GM21529 (cell line): Measurements from ENCODE around the gene COL24A1.

Experiments
- ATAC-seq: cut with Tn5 transposase; IDR thresholded peaks from one replicate; pipeline ENCODE4 v1.9.1; 2021; ENCODE audit not compliant: unreplicated experiment

Gene COL24A1

DNA sequence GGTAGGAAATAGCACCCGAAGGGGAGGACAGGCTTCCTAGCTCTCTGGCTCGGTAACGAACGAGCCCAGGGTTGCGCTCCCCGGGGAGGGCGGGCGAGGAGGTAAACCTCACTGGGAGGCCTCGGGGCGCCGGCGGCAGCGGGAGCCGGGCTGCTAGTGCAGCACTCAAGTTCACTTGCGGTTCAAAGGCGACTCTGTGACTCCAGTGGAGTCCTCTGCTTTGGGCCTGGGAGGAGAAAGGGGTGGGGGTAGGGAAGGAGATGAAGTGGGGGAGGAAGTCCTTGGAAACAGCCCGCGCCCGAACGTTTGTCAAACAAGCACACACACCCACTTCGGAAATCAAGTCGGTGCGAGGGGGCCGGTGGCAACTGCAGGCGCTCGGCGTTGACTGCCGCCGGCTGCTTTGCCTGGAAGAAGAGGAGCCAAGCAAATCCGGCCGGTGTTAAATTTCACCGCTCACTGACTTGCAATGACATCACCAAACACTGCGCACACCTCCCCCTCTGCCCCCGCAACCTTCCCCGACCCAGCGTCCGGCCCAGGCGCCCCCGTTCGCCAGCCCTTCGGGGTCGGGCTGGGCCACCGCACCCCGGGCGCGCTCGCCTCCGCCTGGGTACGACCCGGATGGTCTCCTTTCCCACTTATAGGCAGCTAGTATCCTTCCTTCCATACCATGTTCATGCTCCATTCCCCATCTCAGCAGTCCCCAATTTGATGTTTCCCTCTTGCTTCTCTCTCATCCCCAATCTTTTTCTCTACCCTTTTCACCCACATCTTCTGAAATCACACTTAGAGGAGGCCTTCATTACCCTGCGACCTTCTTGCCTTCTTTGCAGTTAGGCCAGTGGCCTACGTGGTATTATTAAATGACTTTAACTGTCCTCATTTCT lies at the start of gene COL24A1:
Gene COL24A1, minus strand, starts transcription at position 207 of the 890 bp plus-strand sequence. CDS start 376 bp downstream, outside the sequence.
- no peak for ATAC-seq

- no peak for ATAC-seq
Observed at GRCh38 chr1:86205741-86206140, 49.2 kb upstream of the COL24A1 start.

DNA sequence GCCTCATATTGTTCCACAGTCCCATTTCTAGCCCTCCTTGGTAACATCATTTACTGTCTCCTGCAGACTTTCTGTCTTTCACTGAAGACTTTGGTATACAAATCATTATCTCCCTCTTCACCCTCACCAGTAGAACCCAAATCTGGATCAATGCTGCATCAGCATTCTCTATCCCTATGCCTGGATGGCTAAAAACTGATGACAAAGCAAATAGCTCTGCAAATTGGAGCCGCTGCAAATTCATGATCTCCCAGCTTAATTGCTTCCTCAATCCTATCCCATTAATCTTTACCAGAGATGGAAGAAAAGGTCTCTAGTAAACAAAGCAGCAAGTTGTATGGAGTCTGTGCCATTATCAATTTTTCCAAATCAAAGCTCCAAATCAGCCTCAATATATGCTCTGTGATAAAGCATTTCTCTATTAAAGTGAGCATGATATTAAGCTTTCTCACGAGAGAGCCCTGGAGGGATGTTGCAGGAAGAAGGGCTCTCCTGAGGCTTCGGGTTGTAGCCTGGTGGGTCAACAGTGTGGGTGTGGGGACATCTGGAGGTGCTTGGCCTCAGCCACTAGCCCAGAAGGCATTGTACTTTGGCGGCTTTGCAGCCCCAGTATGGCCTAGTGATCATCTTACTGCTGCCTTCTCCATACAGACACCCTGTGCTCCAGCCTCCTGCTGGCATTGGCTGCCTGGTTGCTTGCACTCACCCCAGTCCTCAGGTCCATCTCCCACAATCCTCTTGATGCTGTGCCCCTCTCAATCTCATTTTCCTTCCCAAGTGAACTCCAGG lies 46.2 kb upstream of the COL24A1 start:
- no peak for ATAC-seq

GRCh38 chr1:86201311-86201710 lies 44.7 kb upstream of the COL24A1 start:
- no peak for ATAC-seq

DNA sequence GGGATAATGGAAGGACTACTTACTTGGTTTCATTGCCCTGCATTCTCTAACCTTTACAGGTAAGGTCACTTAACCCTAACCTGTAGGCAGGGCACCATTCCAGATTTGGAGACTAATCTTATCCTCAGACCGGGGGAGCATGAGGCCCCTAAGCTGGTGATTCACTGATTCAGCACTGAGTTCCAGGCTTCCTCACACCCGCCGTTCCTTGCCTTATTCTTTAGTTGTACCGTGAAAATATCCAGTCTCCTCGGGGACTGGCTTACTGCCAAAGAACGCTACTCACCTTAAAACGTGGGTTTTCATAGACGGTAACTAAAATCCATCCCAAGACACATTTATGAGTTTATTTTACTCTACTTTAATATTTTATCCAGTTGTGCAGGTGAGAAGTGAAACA lies 44.3 kb upstream of the COL24A1 start:
- no peak for ATAC-seq

DNA sequence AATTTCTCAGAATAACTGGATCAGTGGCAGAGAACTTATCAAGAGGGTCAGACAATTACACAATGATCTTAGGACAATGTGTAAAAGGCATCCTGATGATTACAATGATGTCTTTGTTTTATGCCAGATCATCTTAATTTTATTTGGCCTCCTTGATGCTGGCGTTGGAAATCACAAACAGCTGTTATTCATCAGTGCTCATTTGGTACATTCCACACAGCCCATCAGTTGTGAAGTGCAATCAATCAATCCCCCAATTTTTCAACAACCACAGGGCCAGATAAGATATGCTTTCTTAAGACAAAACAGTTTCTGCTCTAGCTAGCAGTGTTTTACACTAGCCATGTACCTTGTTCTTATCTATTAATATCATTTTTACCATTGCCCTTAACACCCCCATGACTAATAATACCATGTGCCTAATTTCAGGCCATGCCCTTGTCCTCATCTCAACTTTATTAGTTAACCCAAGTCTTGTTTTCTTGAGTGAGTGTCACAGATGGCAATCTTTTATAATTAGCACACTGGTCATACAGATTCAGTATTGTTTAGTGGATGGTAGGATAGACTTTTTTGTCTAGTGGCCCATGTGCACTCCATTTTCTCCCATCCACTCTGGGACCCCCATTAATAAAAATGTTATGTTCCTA lies 40.8 kb upstream of the COL24A1 start:
- ATAC-seq = no peak

- ATAC-seq = no peak
Observed at GRCh38 chr1:86195281-86195680, 38.7 kb upstream of the COL24A1 start.

DNA sequence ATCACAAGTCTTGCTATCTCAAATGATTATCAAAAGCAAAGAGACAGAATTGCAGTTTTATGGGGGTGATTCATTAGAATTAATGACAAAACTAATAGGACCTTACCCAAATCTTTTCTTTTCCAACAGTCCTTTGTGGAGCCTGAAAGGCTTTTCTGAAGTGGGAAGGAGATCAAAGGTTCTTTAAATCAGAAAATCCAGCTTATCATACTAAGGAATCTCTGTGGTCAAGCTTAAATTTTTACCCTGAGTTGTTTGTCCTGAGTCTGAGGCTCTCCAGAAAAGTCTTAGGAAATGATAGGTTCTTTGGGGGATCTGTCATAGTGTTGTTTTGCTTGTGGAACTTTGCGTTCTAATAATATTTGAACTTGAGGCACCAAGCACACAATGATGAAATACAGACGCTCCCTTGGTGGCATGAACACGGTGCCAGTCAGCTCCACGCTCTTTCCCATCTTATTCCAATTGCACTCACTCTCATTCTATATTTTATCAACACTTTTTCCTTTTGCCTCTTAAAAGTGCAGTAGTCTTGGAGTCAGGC lies 38.0 kb upstream of the COL24A1 start:
- ATAC-seq = no peak

- ATAC-seq = no peak
Observed at GRCh38 chr1:86192417-86192816, 35.8 kb upstream of the COL24A1 start.

- no peak for ATAC-seq
Observed at GRCh38 chr1:86191958-86192357, 35.4 kb upstream of the COL24A1 start.

- no peak for ATAC-seq
Observed at GRCh38 chr1:86190873-86191272, 34.3 kb upstream of the COL24A1 start.

- no peak for ATAC-seq
Observed at GRCh38 chr1:86184426-86184825, 27.9 kb upstream of the COL24A1 start.

GRCh38 chr1:86183810-86184209 lies 27.2 kb upstream of the COL24A1 start:
- no peak for ATAC-seq

DNA sequence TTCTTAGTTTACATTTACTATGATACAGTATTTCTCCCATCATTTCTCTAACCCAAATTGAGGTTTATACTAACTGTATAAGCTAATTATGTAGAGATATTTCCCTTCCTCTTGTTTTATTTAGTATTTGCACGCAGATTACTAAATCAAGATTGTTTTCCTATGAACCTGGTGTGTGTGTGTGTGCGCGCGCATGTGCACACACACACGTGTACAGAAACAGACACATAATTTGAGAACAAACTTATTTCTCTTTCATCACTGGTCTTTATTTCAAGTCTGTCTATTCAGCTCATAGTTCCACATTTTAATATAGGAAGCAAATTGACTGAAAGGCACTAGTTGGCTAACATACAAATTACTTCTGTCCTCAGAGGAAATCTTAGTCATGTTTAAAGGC lies 19.7 kb upstream of the COL24A1 start:
- no peak for ATAC-seq

DNA sequence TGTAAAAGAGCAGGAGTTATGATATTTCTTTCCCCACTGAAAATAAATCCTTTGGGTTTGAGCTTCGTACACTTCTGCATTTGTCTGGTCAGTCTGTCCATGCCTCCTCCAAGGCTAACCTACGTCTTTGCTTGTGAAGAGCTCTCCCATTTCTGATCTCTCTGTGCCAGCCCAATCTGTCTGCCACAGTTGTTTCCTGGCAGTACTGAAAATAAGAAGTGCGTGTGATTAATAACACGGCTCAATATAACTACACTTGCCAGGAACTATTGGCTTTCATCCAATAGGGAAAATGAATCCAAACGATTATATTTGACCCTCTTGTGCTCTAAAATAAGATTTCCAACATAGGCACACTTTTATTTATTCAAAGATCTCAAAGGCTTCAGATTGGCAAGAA lies 19.2 kb upstream of the COL24A1 start:
- no peak for ATAC-seq

- no peak for ATAC-seq
Observed at GRCh38 chr1:86169625-86170024, 13.1 kb upstream of the COL24A1 start.

- ATAC-seq = no peak
Observed at GRCh38 chr1:86159800-86160199, 3.2 kb upstream of the COL24A1 start.

GRCh38 chr1:86155807-86156565 lies 586 bp downstream of the COL24A1 start:
- ATAC-seq = no peak

DNA sequence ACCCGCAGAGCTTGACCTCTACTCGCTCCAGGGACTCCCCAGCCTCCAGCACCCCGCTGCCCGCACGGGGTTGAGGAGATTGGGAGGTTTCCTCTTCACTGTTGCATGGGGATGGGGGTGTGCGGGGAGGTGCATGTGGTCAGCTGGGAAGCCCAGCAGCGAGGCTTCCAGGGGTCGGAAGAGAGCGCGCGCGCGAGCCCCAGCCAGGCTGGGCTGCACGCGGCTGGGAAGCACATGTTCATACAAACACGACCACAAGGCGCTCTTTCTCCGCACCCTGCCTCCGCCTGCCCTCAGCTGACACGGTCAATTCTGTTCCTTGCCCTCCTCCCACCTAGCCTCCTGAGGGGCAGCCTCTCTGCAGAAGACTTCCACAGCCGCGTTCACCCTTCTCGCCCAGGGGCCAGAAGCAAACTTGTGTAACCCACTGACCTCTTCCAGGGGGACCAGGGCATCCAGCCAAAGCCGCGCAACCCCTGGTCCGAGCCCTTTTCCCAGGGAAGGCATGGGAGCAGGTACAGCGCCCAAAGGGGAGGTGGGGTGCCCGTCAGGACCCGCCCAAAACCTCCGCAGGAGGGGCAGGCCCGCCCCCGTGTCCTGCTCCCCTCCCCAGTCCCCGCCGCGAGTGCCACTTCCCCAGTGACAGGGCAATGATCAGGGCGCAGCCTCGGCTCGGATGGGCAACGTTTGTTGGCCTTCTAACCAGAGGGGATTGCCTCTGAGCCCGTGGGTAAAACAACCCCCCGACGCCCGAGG lies 1.3 kb downstream of the COL24A1 start:
- ATAC-seq = no peak

DNA sequence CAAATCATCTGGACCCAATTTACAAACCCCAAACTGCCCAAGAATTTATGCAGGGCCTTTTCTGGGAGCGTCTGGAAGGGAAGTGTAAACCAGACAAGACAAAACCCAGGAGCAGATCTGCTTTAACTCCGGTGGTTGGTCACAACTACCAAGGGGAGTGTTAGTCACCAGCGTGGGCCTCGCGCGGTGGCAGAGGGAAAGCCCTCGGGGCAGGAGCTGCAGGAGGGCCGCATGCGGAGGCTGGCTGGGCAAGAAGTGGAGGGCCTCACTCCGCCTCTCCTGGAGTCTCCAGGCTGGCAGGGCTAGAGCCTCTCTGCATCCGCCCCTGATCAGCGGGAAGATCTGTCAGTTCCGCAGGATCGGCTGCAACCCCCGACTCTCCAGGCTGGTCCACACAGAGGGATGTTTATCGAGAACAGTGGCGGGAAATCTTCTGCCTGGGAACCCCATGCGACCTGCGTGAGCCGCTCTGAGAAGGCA lies 2.0 kb downstream of the COL24A1 start:
- ATAC-seq = no peak
